Stimulated activated CD8-positive, alpha-beta memory T cell treated with anti-CD3 and anti-CD28 coated beads, Interleukin-4, amount 100 ng/mL, for 1 hour (primary cell): ENCODE results near the gene ZFPM1.
A peak's percentile ranks its signal among the peaks of the same experiment; 100 is the strongest.

Experiments
- DNase-seq, 2 donors: peaks; one replicate each; pipeline ENCODE4 v3.0.0-alpha.2; 2020; ENCODE audit warnings: low read depth in 2 of 2, low spot score in 1 of 2

Gene ZFPM1

DNA sequence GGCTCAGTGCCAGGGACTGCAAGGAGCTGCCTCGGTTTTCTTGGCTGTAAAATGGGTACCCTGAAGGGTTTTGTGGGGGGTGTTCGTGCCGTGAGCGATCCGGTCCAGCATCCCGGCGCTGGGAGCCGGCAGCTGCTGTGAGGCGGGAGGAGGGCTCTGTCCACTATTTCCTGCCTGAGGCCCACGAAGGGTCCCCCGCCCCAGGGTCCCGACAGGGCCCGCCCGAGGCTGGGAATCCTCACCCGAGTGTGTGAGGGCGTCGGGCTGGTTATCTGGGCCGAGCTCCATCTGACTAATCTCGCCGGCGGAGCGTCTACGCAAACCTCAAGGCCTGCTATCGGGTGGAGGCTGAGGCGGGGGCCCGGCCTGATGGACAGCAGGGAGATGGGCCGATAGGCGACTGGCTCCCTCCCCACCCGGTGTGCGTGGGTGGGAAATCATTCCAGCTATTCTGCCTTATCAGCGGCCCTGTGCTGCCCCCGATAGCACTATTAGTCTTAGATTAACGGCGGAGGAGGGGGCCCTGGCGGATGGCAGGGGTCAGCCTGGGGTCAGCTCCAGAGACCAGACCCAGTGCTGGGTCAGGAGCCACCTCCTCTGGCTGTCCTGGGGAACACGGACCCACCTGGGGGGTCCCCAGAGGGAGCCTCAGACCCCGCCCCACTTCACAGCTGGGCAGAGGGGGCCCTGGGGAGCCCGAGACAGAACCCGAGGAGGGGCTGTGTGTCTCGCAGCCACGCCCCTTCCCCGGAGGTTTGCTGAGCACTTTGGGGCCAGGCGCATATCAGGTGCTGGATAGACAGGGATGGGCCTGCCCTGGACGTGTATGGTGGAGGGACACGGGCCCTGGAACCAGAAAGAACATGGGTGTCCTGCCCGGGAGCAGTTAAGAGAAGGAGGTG is 44.7 kb downstream of the ZFPM1 start:
- DNase-seq = no peak

DNA sequence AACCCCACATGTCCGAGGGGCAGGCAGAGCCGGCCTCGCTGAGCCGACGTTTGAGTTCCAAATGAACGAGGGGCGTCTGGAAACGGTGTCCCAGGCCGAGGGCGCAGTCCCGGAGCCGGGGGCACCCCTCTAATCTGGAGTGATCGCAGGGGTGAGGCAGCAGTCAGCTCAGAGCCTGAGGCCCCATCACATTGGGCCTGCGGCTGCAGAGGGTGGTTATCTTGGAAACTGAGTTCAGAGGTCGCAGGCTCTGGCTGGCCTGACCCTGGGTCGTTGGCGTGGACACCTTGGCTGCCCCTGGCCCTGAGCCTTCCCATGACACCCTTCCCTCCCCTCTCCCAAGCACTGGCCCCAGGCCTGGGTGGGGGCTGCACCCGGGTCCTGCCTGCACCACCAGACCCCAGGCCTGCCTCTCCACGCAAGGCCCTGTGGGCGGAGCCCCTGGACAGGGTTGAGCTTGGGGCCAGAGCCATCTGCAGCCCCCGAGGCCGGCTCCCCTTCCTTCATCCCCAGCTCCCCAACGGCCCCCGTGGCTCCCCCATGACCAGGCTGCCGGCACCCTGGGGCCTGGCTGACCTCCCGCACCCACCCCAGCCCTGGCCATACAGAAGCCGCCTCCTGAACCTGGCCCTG is 45.6 kb downstream of the ZFPM1 start:
- DNase-seq = no peak

DNA sequence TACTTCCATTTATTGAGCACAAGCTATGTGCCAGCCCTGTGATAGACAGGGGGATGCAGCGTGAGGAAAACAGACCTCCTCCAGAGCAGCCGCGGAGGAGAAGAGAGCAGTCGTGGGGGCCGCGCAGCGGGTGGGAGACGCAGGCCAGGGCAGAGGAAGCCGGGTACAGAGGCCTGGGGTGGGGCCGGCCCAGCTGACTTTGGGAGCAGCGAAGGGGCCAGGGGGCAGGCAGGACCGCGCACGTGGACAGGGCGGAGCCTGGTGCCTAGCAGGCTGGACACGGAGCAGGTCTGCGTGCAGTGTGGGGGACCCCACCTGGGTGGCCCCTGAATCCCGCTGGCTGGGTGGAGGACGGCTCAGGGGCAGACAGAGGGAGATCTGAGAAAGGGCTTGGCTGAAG is 46.2 kb downstream of the ZFPM1 start:
- no peak for DNase-seq

DNA sequence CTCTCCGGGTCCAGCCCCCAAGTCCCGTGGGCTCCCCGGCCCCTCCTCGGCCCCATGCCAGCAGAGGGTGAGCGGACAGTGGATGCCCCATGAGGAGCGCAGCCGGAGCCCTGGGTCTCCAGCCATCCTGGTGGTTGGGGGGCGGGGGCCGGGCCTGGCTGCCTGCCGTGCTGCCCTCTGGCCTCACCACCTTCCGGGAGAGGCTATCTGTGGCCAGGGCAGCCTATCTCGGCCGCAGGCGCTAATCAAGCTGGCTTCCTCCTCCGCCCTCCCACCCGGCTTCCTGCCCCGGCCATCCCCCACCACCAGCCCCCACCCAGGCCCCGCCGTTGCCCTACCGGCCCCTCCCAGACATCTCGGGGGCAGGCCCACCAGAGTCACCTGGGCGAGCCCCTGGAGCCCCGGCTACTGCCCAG is 46.8 kb downstream of the ZFPM1 start:
- no peak for DNase-seq

DNA sequence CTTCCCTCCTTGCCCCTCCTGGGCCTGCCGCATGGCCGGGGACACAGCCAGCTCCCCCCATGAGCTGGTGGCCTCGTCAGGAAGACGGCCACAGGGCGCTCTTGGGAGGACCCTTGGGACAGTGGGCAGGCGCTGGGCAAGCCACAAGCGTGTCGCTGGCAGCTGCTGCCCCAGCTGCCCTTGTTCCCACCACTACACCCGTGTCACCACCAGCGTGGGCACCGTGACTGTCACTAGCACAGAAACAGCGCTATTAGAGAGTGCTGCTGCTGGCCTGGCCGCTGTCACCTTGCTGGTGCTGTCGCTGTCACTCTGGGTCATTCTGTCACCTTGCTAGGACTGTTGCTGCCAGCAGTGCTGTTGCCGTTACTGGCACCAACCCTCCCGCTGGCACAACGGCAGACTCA is 47.2 kb downstream of the ZFPM1 start:
- no peak for DNase-seq

DNA sequence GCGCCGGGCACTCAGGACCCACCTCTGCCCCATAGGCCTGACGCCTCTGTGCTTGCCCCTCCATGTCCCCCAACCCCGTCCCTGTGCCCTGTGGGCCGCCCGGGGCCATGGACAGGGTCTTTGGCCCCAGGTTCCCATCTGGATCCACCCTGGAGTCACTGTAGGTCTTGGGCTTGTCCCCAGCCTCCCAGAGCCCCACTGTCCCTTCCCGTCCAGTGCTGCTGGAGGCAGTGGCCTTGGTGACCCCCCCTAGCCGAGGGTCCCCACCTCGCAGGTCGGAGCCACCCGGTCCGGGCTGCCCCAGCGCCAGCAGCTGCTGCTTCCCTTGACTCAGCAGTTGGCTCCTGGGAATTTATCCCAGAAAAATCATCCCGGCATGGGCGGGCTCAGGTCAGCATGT is 49.3 kb downstream of the ZFPM1 start:
- no peak for DNase-seq

DNA sequence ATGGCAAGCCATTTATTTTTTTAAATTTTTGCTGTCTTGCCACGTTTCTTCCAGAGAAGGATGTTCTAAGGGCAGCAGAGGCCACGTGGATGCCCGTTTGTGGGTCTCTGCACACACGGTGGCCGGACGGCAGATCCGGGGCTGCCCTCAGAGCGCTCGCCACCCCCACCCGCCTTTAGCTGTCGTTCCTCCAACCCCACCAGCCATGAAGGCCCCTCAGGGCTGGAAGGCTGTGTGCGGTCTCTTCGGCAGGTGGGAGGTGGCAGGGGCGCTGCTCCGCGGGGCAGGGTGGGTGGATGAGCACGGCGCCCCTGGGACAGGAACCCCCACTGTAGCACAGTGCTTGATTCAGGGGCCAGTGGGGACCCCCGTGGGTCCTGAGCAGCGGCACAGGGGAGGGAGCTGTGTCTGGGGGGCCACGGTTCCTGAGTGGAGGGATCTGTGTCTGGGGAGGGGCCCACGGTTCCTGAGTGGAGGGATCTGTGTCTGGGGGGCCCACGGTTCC is 49.7 kb downstream of the ZFPM1 start:
- no peak for DNase-seq

DNA sequence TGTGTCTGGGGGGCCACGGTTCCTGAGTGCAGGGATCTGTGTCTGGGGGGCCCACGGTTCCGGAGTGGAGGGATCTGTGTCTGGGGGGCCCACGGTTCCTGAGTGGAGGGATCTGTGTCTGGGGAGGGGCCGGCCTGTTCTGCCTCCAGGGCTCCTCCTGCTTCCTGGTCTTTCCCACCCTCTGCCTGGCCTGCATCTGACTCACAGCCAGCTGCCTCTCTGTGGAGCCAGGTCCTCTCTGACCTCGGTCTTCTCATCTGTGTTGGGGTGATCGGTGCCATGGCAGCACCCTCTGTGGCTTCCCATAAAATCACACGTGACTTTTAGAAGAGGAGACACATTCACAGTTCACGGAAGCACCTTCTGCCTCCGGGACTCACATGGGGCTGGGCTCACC is 50.3 kb downstream of the ZFPM1 start:
- no peak for DNase-seq

DNA sequence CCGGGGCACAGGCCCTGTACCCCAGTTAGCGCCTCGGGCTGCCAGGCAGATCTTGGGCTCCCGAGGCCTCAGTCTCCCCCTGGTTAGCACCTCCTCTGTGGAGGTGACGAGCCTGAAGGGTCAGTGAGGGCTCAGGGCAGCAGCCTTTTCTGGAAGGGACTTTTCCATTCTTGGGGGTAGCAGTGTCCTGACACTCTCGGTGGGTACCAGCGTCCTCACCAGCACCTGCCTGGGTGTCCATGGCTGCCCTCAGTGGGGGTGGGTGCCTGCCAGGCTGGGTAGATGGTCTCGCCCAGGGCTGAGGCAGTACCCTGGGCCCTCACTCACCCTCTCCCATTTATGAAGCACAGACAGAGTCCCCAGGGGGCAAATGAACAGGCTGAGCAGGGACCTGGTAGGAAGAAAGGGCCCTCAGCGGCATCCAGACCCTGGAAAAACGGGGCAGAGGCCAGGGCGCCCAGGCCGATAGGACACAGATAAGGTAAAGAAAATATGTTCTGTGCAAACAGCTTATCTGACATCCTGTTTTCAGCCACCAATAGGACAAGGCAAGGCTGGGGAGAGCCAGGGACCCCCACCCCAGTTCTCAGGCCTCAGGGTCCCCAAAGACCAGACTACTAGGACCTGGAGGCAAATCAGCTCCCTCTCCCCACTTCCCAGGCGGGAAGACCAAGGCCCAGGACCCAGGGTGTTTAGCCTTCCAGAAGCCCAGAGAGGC is 50.9 kb downstream of the ZFPM1 start:
- no peak for DNase-seq

DNA sequence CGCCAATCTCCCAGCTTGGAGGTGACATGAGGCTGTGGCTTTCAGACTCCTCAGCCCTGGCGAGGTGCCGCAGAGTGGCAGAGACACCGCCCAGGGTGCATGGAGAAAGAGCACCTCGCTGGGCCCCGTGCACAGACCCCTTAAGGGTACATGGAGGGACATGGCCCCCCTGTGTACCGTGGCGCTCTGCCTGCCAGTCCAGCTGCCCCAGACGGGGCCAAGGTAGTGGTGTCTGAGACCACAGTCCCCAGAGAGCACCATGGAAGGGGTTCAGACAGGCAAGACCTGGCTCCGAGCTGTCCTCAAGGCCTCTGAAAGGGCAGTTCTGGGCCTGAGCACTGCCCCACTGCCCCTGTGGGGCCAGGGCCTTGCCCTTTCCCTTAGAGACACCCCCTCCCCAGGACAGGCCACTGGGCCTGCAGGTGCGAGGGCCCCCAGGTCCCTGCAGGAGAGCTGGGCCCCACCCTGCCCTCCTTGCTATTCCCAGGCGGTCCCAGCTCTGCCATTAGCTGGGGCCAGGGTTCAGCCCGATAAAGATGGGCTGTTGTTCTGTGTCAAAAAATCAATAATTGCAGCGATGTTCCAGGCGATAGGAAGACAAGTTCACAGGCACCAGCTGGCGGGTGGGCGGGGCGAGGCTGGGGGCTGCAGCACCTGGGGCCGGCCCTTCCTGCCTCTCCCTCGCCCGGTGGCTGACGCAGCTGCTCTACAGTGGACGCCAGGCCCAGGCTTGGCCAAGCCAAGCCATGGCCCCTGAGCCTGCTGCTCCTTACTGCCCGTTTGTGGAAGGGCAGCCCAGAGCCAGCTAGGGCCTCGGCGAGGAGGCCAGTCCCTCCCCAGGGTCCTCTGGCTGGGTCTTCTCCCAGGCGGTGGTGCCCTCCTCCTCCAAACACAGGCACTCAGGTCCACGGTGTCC is 51.7 kb downstream of the ZFPM1 start:
- no peak for DNase-seq

DNA sequence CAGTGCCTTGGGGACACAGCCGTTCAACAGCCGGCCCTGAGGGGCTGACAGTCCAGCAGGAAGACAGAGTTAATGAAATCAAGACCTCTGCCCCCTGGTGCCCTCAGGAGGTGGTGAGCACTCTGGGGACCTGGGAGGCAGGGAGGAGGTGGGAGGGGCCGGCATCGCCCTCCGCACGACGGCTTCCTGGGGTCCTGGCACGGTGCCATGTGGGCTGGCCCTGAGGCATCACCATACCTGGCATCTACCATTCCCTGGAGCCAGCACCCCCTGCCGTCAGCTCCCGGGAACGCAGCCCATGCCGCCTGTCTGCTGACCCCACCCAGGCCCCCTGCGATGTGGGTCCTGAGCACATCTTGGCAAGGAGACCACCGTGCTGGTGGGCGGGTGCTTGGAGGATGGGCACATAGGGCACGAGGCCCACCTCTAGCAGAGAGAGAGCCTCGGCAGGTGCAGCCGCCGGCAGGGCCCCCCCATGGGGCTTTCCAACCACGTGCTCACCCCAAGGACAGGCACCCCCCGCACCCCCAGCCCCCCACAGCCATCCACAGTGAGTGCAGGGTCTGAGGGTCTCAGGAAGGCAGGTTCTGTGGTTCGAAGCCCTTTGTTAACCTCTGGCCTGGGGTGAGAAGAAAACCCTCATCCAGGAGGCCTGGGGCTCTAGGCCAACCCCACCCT is 52.5 kb downstream of the ZFPM1 start:
- DNase-seq = peak; percentile 18 to 52

DNA sequence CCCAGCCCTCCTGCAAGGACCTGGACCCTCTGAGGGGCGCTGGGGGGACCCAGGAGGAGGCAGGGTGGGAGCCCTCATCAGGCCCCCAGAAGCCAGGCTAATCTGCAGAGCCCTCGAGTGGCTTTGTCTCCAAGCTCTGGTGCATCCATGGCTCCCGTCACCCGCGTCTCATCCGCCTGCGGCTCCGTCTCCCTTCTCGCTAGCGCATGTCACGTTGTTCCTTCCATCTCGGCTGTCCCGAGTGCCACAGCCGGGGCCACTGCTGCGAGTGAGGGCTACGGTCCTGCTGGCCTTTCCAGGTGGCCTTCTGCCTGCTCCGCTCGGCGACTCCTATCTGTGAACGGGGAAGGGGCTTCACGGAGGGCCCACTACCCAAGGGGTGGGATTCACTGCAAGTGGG is 53.6 kb downstream of the ZFPM1 start:
- DNase-seq = no peak

DNA sequence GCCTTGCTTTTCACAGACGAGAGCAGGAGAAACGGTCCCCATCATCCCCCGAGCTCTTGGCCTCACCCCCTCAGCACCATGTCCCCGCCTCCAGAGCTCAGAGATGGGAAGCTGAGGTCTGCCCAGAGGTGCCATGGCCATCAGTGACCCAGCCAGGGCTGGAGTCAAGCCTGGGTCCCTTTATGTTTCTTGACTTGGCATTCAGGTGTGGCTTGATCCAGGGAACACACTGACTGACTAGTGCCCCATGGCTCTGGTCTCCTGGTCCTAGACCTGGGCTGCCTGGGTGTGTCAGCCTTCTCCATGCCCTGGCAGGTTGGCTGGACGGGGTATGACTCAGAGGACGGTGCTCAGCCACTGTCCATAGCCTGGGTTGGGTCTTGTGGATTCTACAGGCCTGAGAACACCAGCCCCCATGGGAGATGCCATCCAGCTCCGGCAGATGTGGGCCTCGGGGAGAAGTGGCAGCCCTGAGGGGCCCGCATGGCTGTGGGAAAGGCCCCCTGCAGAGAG is 54.2 kb downstream of the ZFPM1 start:
- no peak for DNase-seq

DNA sequence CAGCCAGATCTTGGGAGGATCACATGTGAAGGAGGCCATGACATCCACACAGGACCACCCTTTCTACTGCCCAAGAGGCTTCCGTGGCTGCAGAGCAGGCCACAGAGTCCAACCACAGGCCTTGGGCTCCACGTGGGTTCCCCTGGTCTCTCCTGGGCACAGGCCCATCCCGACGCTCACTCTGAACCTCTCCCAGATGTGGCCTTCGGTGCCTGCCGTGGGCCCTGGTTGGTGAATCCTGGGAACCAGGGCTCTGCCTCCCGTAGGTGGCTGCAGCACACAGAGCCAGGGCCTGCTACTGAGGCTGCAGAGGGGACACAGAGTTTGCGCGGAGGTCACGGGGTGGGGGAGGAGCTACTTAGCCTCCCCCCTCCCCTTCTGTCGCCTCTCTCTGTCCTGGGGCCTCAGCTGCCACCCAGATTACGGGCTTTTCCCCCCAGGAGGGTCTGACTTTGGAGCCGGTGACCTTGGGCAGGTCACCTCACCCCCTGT is 55.3 kb downstream of the ZFPM1 start:
- no peak for DNase-seq

DNA sequence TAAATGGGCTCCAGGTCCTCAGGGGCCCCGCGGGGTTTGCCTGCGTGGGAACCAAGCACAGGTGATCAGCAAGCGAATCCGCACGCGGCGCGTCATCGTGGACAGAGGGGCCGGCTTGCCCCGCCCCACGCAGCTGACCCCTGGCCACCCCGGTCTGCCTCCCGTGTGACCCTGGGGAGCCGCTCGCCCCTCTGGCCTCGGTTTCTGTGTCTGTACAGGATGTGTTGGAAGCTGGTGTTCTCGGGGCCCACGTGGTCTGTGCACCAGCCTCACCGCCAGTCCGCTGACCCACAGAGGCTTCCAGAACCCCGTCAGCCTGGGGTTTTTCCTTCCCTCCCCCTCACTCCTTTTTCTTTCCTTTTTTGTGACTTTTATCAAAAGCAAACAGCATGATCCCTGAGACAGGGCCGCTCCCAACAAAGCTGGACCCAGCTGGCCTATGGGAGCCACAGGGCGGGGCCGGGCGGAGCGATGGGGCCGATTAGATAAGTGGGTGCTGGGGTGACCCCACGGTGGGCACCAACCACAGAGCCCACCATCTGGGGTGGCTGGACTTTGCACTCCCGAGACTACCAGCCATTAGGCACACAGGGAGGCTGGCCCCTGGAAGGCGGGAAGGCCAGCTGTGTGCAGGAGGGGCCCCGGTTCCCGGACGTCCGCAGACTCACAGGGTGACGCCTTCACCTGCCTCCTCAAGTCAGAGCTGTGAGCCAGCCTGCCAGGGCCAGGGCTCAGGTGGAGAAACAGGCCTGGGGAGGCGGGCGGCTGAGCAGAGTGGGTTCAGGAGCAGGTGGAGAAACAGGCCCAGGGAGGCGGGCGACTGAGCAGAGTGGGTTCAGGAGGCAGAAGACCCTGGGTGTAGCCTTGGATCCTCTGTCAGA is 56.0 kb downstream of the ZFPM1 start:
- no peak for DNase-seq

DNA sequence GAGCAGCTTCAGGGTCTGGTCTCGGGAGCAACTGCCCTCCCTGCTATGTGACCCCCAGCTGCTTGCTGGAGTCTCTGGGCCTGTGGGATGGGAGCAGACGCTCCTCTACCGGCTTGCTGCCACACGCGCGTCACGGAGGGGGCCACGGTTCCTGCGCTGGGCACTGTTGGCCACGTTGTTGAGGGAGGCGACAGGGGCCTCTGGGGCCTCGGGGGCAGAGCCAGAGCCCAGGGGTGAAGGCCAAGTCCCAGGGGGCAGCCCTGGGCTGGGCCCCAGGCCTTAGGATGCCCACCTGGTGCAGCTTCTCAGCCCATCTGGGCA is 56.6 kb downstream of the ZFPM1 start:
- DNase-seq = no peak

DNA sequence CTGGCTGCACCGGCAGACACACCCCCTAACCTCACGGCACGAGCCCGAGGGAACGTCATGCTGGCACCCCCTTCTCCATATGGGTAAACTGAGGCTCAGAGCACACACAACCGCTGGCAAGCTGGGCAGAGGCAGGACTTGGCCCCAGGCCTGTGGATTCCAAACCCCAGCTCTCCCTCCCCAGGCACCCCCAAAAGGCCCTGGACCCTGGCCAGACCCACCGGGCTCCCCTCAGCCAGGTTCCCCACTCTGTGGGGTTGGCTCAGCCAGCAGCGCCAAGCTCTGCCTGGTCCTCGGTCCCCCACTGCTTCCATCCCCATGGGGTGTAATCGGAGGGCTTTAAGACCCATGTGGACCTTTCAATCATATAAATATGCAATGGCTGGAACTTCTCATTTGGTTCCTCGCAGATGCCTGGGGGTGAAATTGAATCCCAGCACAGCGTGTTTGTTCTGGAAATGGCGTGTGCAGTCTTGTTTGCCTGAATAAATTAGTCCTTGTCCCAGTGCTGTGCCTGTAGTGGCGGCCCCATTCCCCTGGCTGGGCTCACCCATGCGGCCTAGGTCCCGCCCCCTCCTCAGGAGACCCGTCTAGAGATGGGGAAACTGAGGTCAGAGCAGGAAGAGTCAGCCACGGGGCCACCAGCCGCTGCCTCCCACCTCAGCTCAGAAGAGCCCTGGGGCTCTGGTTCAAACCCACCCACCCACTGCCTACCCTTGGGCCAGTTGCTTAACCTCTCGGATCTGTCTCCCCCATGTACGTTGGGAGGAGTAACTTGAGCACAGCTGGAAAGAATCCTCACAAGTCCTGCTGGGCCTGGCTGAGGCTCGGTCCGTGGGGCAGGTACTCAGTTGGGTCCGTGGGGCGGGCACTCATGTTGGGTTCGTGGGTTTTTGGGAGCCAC is 57.3 kb downstream of the ZFPM1 start:
- no peak for DNase-seq

DNA sequence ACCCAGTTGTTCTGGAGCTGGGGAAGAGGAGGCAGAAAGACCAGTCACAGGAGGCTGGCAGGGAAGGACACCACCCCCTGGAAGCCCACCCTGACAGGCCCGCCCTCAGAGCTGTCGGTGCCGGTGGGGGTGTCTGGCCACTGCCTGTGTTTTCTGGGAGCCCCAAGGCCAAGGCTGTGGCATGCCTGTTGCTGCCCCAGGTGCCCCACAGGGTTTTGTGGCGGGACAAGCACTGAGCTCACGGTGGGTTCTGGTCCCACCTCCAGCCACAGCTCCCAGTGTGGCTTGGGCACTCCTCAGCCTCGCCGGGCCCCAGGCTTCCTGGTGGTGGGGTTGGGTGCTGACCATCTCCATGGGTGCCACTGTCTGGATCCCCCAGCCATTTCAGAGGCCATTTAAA is 58.0 kb downstream of the ZFPM1 start:
- DNase-seq = no peak
